Upper lobe of left lung (tissue), 6 donors: Measurements from ENCODE around the gene ELF4. TPM values are rescaled to one million over a fixed set of nuclear protein-coding genes. Genes with fewer than 3 reads are reported as not detected.
A peak's percentile ranks its signal among the peaks of the same experiment; 100 is the strongest.

Experiments
- ATAC-seq, 2 donors: fragments of 200-7000 bp; cut with Tn5 transposase; one replicate each; pipeline ENCODE4 v1.9.1; 2022; ENCODE audit warnings: mild to moderate bottlenecking in 2 of 2, moderate library complexity in 2 of 2; ENCODE audit not compliant: low FRiP score in 2 of 2
- DNase-seq, 2 donors: peaks; one replicate each; pipeline ENCODE4 v3.0.0-alpha.2; 2019 to 2020
- H3K27ac ChIP-seq, 4 donors: fragments of 200-600 bp; sonication (generic); one replicate each; pipeline ENCODE4 v1.5.1; 2016 to 2019
- H3K27me3 ChIP-seq, 4 donors: fragments of 200-600 bp; sonication (generic); one replicate each; pipeline ENCODE4 v1.5.1; 2017 to 2019
- H3K36me3 ChIP-seq, 4 donors: fragments of 200-600 bp; sonication (generic); one replicate each; pipeline ENCODE4 v1.5.1; 2016 to 2019
- H3K4me1 ChIP-seq, 4 donors: fragments of 200-600 bp; sonication (generic); one replicate each; pipeline ENCODE4 v1.5.1; 2018 to 2019
- H3K4me3 ChIP-seq, 4 donors: fragments of 200-600 bp; sonication (generic); one replicate each; pipeline ENCODE4 v1.5.1; 2017 to 2019; ENCODE audit warnings: mild to moderate bottlenecking in 2 of 4, moderate library complexity in 1 of 4
- H3K9me3 ChIP-seq, 4 donors: fragments of 200-600 bp; sonication (generic); one replicate each; pipeline ENCODE4 v1.5.1; 2018 to 2019
- EP300 ChIP-seq, 4 donors: sonication (generic); formaldehyde crosslinking; IDR thresholded peaks; one replicate each; pipeline ENCODE4 v1.5.1; 2017; ENCODE audit warnings: antibody characterized with exemption in 4 of 4, control low read depth in 2 of 4
- POLR2A ChIP-seq, 4 donors: fragments of 450-650 bp; IDR thresholded peaks; one replicate each; pipeline ENCODE4 v1.5.1; 2016 to 2017; ENCODE audit warnings: antibody characterized with exemption in 4 of 4, mild to moderate bottlenecking in 2 of 4
- POLR2AphosphoS5 ChIP-seq, 2 donors: sonication (generic); formaldehyde crosslinking; IDR thresholded peaks; one replicate each; pipeline ENCODE4 v1.5.1; 2017; ENCODE audit warnings: antibody characterized with exemption in 2 of 2
- WGBS, 2 donors: methylation state at CpG; one replicate each; pipeline ENCODE4 v1.1.5; 2017 to 2018; 5-methylcytosine and 5-hydroxymethylcytosine counted together
- total RNA-seq, 6 donors: library from RNA; depleted of rRNA in 4 of 6; stranded (reverse); fragments of >200 nt in 4 of 6; gene quantifications; one replicate each; pipeline versions ENCODE4 v1.1.0 to v1.2.1, GENCODE V29; 2016 to 2021
- TF ChIP-seq, protein P1 (sequence below), 6 experiments: fragments of 450-650 bp in 4 of 6; fragments of 200-600 bp in 2 of 6; sonication (generic) in 2 of 6; IDR thresholded peaks; one replicate each; pipeline ENCODE4 v1.5.1; 2016 to 2019; ENCODE audit warnings: antibody characterized with exemption in 6 of 6
- donor health status: DM: no; HTN: no; CAD: no; lungs with moderate emphysema.
- donor health status: DM: no; HTN: yes; CAD: no; lungs with severe emphysema.

ELF4 gene
- total RNA-seq, 6 donors from 2014 or later, result 13.6 to 31.0 (median 21.9) TPM

DNA sequence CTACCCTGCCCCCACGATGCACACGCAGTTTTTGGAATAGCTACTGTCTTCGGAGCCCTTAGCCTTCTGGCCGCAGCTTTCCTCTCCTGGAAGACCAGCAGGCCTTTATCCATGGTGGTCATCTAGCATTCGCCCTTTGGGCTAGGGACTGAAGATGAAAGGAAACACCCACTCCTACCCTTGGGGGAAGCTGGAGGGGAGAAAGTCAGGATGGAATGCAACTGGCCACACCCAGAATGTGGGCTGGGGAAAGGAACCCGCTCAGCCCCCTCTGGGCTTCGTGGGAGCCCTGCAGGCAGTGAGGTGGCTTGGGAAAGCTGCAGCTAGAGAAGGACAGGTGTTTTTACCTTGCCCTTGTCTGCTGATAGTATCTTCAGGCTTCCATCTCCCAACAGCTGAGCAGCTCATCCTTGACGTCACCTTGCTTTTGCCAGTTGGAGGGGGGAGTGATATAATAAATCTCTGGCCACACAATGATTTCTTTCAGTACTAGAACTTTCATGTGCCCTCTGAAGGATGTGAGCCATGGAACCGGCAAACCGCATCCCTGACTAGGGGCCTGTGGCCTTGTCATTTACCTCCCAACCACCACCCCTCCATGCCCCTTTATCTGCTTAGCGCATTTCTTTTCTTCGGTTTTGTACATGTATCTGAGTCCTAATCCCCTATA is 59.0 kb downstream of the ELF4 start:
- no peak for ATAC-seq
- Histone ChIP-seq H3K9me3 (no peaks in the 10 kb centered on the region), H3K36me3 (peaks cover 0 to 61% (median 23%) of the 10 kb centered on the region in 4 donors), H3K27ac (no peak overlapping the region), H3K27me3 (no peaks in the 10 kb centered on the region), H3K4me3 (no peak overlapping the region), H3K4me1 (no peaks in the 10 kb centered on the region)
- no peak for TF ChIP-seq EP300 (IDR thresholded peaks at IDR 0.05)
- no peak for TF ChIP-seq POLR2AphosphoS5 (IDR thresholded peaks at IDR 0.05)
- TF ChIP-seq POLR2A (IDR thresholded peaks at IDR 0.05), result no peak
- TF ChIP-seq, protein P1, sequence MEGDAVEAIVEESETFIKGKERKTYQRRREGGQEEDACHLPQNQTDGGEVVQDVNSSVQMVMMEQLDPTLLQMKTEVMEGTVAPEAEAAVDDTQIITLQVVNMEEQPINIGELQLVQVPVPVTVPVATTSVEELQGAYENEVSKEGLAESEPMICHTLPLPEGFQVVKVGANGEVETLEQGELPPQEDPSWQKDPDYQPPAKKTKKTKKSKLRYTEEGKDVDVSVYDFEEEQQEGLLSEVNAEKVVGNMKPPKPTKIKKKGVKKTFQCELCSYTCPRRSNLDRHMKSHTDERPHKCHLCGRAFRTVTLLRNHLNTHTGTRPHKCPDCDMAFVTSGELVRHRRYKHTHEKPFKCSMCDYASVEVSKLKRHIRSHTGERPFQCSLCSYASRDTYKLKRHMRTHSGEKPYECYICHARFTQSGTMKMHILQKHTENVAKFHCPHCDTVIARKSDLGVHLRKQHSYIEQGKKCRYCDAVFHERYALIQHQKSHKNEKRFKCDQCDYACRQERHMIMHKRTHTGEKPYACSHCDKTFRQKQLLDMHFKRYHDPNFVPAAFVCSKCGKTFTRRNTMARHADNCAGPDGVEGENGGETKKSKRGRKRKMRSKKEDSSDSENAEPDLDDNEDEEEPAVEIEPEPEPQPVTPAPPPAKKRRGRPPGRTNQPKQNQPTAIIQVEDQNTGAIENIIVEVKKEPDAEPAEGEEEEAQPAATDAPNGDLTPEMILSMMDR (IDR thresholded peaks at IDR 0.05), result no peak
- 88 to 94% methylated on average over 8 to 12 of the region's 12 CpGs for WGBS, 2 donors
- no peak for DNase-seq

DNA sequence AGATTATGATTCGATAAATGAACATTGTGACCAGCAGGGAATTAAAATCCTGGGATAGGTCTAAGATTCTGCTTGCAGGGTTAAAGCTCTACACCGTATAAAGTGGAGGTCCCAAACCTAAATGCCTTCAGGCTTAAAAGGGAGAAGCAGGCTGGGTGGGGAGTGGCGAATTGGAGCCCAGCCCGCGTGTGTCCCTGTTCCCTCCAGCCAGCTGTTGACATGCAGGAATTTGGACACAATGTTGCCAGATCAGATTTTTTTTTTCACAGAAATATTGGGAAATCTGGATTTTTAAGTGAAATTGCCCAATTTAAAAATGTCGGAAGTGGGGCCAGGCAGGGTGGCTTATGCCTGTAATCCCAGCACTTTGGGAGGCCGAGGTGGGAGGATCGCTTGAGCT is 60.5 kb downstream of the ELF4 start:
- no peaks in the 10 kb centered on the region for H3K4me1 ChIP-seq
- H3K27me3 ChIP-seq, result no peaks in the 10 kb centered on the region
- H3K27ac ChIP-seq, result no peak overlapping the region
- H3K4me3 ChIP-seq, result no peak overlapping the region
- H3K9me3 ChIP-seq, result no peaks in the 10 kb centered on the region
- no peak for TF ChIP-seq POLR2AphosphoS5 (IDR thresholded peaks at IDR 0.05)
- no peak for TF ChIP-seq POLR2A (IDR thresholded peaks at IDR 0.05)
- TF ChIP-seq, protein P1 (IDR thresholded peaks at IDR 0.05), result no peak
- TF ChIP-seq EP300 (IDR thresholded peaks at IDR 0.05), result no peak
- peak in 1 of 2 donors; percentile 39 for ATAC-seq
- 84 to 89% methylated on average over 6 to 8 of the region's 8 CpGs for WGBS, 2 donors
- DNase-seq, result no peak
- H3K36me3 ChIP-seq, result peaks cover 0 to 74% (median 20%) of the 10 kb centered on the region in 4 donors

DNA sequence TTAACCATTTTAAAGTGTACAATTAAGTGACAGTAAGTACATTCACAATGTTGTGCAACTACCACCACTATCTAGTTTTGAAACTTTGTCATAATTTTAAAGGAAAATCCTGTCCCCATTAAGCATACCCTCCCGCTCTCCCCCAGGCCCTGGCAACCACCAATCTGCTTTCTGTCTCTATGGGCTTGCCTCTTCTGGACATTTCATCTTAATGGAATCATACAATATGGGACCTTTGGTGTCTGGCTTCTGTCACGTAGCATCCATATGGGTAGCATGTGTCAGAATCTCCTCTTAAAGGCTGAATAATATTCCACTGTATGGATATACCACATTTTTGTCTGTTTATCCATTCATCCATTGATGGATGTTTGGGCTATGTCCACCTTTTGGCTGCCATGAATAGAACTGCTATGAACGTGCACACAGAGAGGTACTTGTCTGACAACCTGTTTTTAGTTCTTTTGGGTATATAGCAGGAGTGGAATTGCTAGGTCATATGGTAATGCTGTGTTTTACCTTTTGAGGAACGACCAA is 61.5 kb downstream of the ELF4 start:
- WGBS, 2 donors, result 77 to 96% methylated on average over 3 to 4 of the region's 4 CpGs
- Histone ChIP-seq H3K36me3 (peaks cover 0 to 77% (median 23%) of the 10 kb centered on the region in 4 donors), H3K27ac (no peak overlapping the region), H3K4me1 (no peaks in the 10 kb centered on the region), H3K4me3 (no peak overlapping the region), H3K27me3 (no peaks in the 10 kb centered on the region), H3K9me3 (no peaks in the 10 kb centered on the region)
- ATAC-seq (no peak), DNase-seq (no peak)
- no peak for TF ChIP-seq EP300 (IDR thresholded peaks at IDR 0.05)
- TF ChIP-seq, protein P1 (IDR thresholded peaks at IDR 0.05), result no peak
- TF ChIP-seq POLR2AphosphoS5 (IDR thresholded peaks at IDR 0.05), result no peak
- TF ChIP-seq POLR2A (IDR thresholded peaks at IDR 0.05), result no peak

DNA sequence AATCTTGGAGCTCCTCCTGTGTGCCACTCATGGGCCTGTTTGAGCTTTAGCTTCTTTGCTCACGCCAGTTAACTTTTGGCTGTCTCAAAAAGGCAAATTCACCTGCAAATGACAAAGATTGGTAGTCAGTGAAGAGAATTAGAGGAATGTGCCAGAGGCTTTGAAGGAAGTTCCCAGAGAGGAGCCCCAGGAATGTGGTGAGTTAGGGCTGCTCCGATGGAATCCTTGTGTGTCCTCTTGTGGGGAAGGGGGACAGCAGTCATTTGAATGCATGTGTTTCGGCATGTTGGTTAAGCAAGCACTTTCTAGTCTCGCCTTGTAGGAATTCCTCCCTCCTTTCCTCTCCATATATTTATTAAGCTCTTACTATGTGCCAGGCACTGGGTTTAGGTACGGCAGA is 62.9 kb downstream of the ELF4 start:
- no peaks in the 10 kb centered on the region for H3K4me1 ChIP-seq
- 91 to 98% methylated on average over 5 of the region's 5 CpGs for WGBS, 2 donors
- H3K27ac ChIP-seq, result no peak overlapping the region
- DNase-seq (no peak), ATAC-seq (no peak)
- TF ChIP-seq POLR2AphosphoS5 (IDR thresholded peaks at IDR 0.05), result no peak
- TF ChIP-seq EP300 (IDR thresholded peaks at IDR 0.05), result no peak
- no peak for TF ChIP-seq POLR2A (IDR thresholded peaks at IDR 0.05)
- TF ChIP-seq, protein P1 (IDR thresholded peaks at IDR 0.05), result no peak
- H3K4me3 ChIP-seq, result no peak overlapping the region
- no peaks in the 10 kb centered on the region for H3K27me3 ChIP-seq
- H3K36me3 ChIP-seq, result peaks cover 0 to 69% (median 17%) of the 10 kb centered on the region in 4 donors
- H3K9me3 ChIP-seq, result no peaks in the 10 kb centered on the region
